Endothelial cell of umbilical vein (primary cell): ENCODE results near the gene WRAP73. TPM values are rescaled to one million over a fixed set of nuclear protein-coding genes. Genes with fewer than 3 reads are reported as not detected.

Source experiments
- BruUV-seq: library from RNA; stranded (reverse); fragments of 400-500 nt; replicated peaks from 2 replicates; lab custom pipeline; 2021; lab: Mats Ljungman, UMichigan
- CTCF ChIA-PET: fragments of 300-600, 350-600 bp; sonication (Branson Sonifier 250); formaldehyde crosslinking; loops from one replicate; lab custom pipeline; 2021; ENCODE audit warnings: antibody characterized with exemption, inconsistent platforms; lab: Charles Lee
- POLR2A ChIA-PET: fragments of 300-600, 350-600 bp; sonication (Branson Sonifier 250); formaldehyde crosslinking; loops from one replicate; lab custom pipeline; 2021; ENCODE audit warnings: antibody characterized with exemption, inconsistent platforms; lab: Charles Lee
- DNase-seq: peaks from one replicate; pipeline ENCODE4 v3.0.0-alpha.2; 2011; ENCODE audit warnings: low read depth, low spot score
- FAIRE-seq: peaks from 2 replicates; lab custom pipeline; 2011; peaks lifted over from hg19 to GRCh38; lab: Jason Lieb, UNC
- H2AFZ ChIP-seq: 2 replicates; pipeline ENCODE4 v1.6.0; 2012; ENCODE audit warnings: low read depth, low read length, control low read depth, inconsistent platforms
- H3K27ac ChIP-seq: 2 replicates; pipeline ENCODE4 v1.5.1; 2011; ENCODE audit warnings: low read depth, mild to moderate bottlenecking, control low read depth, low read length, moderate library complexity; ENCODE audit not compliant: insufficient read depth
- H3K27me3 ChIP-seq, 2 experiments: 2 replicates each; pipeline versions ENCODE4 v1.6.0 to v1.6.1; 2011; ENCODE audit warnings: low read length in 2 of 2, mixed read lengths in 1 of 2; ENCODE audit not compliant: control insufficient read depth in 2 of 2, insufficient read depth in 2 of 2
- H3K36me3 ChIP-seq, 2 experiments: 2 replicates in 1 of 2; 3 replicates in 1 of 2; pipeline ENCODE4 v1.5.1; 2011; ENCODE audit warnings: low read length in 2 of 2, mild to moderate bottlenecking in 1 of 2, moderate library complexity in 1 of 2; ENCODE audit not compliant: control insufficient read depth in 2 of 2, insufficient read depth in 2 of 2; ENCODE audit errors: extremely low read depth in 1 of 2
- H3K4me1 ChIP-seq: 3 replicates; pipeline ENCODE4 v1.5.1; 2011; ENCODE audit warnings: mild to moderate bottlenecking, low read length; ENCODE audit not compliant: control insufficient read depth, insufficient read depth; ENCODE audit errors: extremely low read depth
- H3K4me2 ChIP-seq: 2 replicates; pipeline ENCODE4 v1.6.1; 2011; ENCODE audit warnings: low read length, control low read depth, mixed read lengths; ENCODE audit not compliant: insufficient read depth
- H3K4me3 ChIP-seq, 3 experiments: fragments of 200-600 bp in 1 of 3; sonication (generic), shearing (Covaris generic) in 1 of 3; replicated peaks in 1 of 3; 2 replicates each; pipeline ENCODE4 v1.5.1; 2011 to 2016; ENCODE audit warnings: control low read depth in 3 of 3, low read length in 3 of 3, mild to moderate bottlenecking in 2 of 3, inconsistent platforms in 1 of 3, low read depth in 1 of 3, moderate library complexity in 1 of 3; ENCODE audit not compliant: insufficient read depth in 1 of 3
- H3K79me2 ChIP-seq: 2 replicates; pipeline ENCODE4 v1.6.0; 2012; ENCODE audit warnings: low read length, inconsistent platforms; ENCODE audit not compliant: control insufficient read depth, insufficient read depth
- H3K9ac ChIP-seq: replicated peaks from 2 replicates; pipeline ENCODE3; 2011; ENCODE audit warnings: low read length, control low read depth; ENCODE audit not compliant: insufficient read depth; ENCODE audit errors: extremely low read depth
- H3K9me1 ChIP-seq: replicated peaks from 3 replicates; pipeline ENCODE4 v1.6.0; 2011; ENCODE audit warnings: mild to moderate bottlenecking, low read length; ENCODE audit not compliant: control insufficient read depth, insufficient read depth; ENCODE audit errors: extremely low read depth
- H3K9me3 ChIP-seq: replicated peaks from 2 replicates; pipeline ENCODE4 v1.5.1; 2012; ENCODE audit warnings: low read length, inconsistent platforms; ENCODE audit not compliant: control insufficient read depth, insufficient read depth
- H4K20me1 ChIP-seq: replicated peaks from 2 replicates; pipeline ENCODE3; 2011; ENCODE audit warnings: mild to moderate bottlenecking, low read length; ENCODE audit not compliant: control insufficient read depth, insufficient read depth; ENCODE audit errors: extremely low read depth
- CTCF ChIP-seq, 2 donors: IDR thresholded peaks; 1 replicate in 1 of 2; 2 replicates in 1 of 2; pipeline ENCODE4 v1.5.1; 2011; ENCODE audit warnings: low read length in 2 of 2, mild to moderate bottlenecking in 2 of 2, moderate library complexity in 2 of 2, control low read depth in 1 of 2, inconsistent platforms in 1 of 2, low read depth in 1 of 2; ENCODE audit not compliant: insufficient read depth in 1 of 2; ENCODE audit errors: extremely low read depth in 1 of 2
- EZH2 ChIP-seq: IDR thresholded peaks from 2 replicates; pipeline ENCODE4 v1.6.1; 2012; ENCODE audit warnings: borderline replicate concordance, low read depth, mild to moderate bottlenecking, moderate library complexity, low read length, inconsistent platforms; ENCODE audit not compliant: severe bottlenecking
- FOS ChIP-seq: IDR thresholded peaks from 2 replicates; pipeline ENCODE4 v1.6.1; 2011; ENCODE audit warnings: mild to moderate bottlenecking, low read length, moderate library complexity, borderline replicate concordance; ENCODE audit not compliant: insufficient read depth
- GATA2 ChIP-seq: IDR thresholded peaks from 2 replicates; pipeline ENCODE4 v1.7.0; 2011; ENCODE audit warnings: low read depth, mild to moderate bottlenecking, moderate library complexity, mixed read lengths, low read length; ENCODE audit not compliant: insufficient read length, insufficient read depth
- JUN ChIP-seq: IDR thresholded peaks from 2 replicates; pipeline ENCODE4 v1.6.1; 2011; ENCODE audit warnings: borderline replicate concordance, low read depth; ENCODE audit not compliant: insufficient read length, insufficient read depth
- MAX ChIP-seq: IDR thresholded peaks from 2 replicates; pipeline ENCODE4 v1.6.1; 2011; ENCODE audit not compliant: insufficient read depth, insufficient read length
- MYC ChIP-seq: IDR thresholded peaks from one replicate; pipeline ENCODE4 v1.6.1; 2011; ENCODE audit warnings: mild to moderate bottlenecking, low read depth, low read length
- POLR2A ChIP-seq: IDR thresholded peaks from 2 replicates; pipeline ENCODE4 v1.6.1; 2012; ENCODE audit warnings: low read depth, mild to moderate bottlenecking, control low read depth, low read length
- POLR2AphosphoS5 ChIP-seq: IDR thresholded peaks from 2 replicates; pipeline ENCODE4 v1.6.1; 2012; ENCODE audit warnings: low read depth, mild to moderate bottlenecking, control low read depth, low read length, moderate library complexity; ENCODE audit not compliant: insufficient read depth
- dilution Hi-C: fragments of 300-500 bp; cut with MboI; formaldehyde crosslinking; loops from one replicate; pipeline ENCODE4 v1.15.0; 2019; ENCODE audit warnings: low sequenced_read_pairs; ENCODE audit not compliant: extremely low pct_ligation_motif_present
- intact Hi-C: fragments of 100-400 bp; cut with micrococcal nuclease; formaldehyde crosslinking; loops from one replicate; pipeline ENCODE4 v1.10.0; 2022
- polyA plus RNA-seq, 4 experiments: library from polyadenylated mRNA; depleted of rRNA in 3 of 4; stranded (reverse) in 3 of 4; unstranded in 1 of 4; fragments of >200 nt; gene quantifications; 2 replicates each; pipeline versions ENCODE4 v1.2.1 to v1.2.3, GENCODE V29; 2011 to 2012; ENCODE audit warnings: missing spikeins in 1 of 4
- total RNA-seq: library from RNA; stranded (reverse); gene quantifications from 2 replicates; pipeline ENCODE4 v1.2.3, GENCODE V29; 2021

WRAP73 gene
- total and polyA plus RNA-seq, 2 donors (not counting 3 experiments of a cell fraction or from before 2014, with no cell fraction given) = 23.0 to 50.7 TPM

- no peaks in the 10 kb centered on the region for H4K20me1 ChIP-seq
- intact Hi-C loops (no loop called here), dilution Hi-C loops (no loop called here)
- H3K9me1 ChIP-seq = no peaks in the 10 kb centered on the region
- ChIA-PET POLR2A (no interaction called here), CTCF (interaction anchor here (1.0 to 1.7 kb wide), 2 partner anchors 13 to 17 kb away, joined by 3 to 7 read pairs; no protein-coding TSS in a partner anchor)
- H3K9ac ChIP-seq = no peak overlapping the region
- no peak overlapping the region for H3K27ac ChIP-seq
- H3K4me3 ChIP-seq = no peak overlapping the region
- no TSS peak for BruUV-seq
- no peak overlapping the region for H3K4me2 ChIP-seq
- no peak overlapping the region for H2AFZ ChIP-seq
- no peaks in the 10 kb centered on the region for H3K9me3 ChIP-seq
- no peak for TF ChIP-seq EZH2
- no peaks in the 10 kb centered on the region for H3K79me2 ChIP-seq
- H3K4me1 ChIP-seq = peaks cover 3% of the 10 kb centered on the region
- FAIRE-seq = no peak
- H3K27me3 ChIP-seq = no peaks in the 10 kb centered on the region
- H3K36me3 ChIP-seq = no peaks in the 10 kb centered on the region
- no peak for DNase-seq
Observed at GRCh38 chr1:3601743-3602142, 48.2 kb downstream of the WRAP73 start.

GRCh38 chr1:3600354-3600753 lies 49.5 kb downstream of the WRAP73 start:
- H3K4me1 ChIP-seq = peaks cover 3% of the 10 kb centered on the region
- no peaks in the 10 kb centered on the region for H3K27me3 ChIP-seq
- H3K4me2 ChIP-seq = no peak overlapping the region
- no peak overlapping the region for H3K9ac ChIP-seq
- H3K9me1 ChIP-seq = no peaks in the 10 kb centered on the region
- TF ChIP-seq CTCF (IDR thresholded peaks at IDR 0.05; ENCODE audit: extremely low read depth in 1 of 2, insufficient read depth in 1 of 2, low read depth in 1 of 2, low read length in 2 of 2) (no peak), POLR2AphosphoS5 (no peak), JUN (no peak), MAX (no peak), GATA2 (no peak), POLR2A (no peak), FOS (no peak), MYC (no peak), EZH2 (no peak)
- no peak overlapping the region for H2AFZ ChIP-seq
- H3K4me3 ChIP-seq = no peak overlapping the region
- no peaks in the 10 kb centered on the region for H3K36me3 ChIP-seq
- dilution Hi-C loops (no loop called here), intact Hi-C loops (no loop called here)
- FAIRE-seq (no peak), DNase-seq (no peak)
- H4K20me1 ChIP-seq = no peaks in the 10 kb centered on the region
- H3K27ac ChIP-seq = no peak overlapping the region
- no peaks in the 10 kb centered on the region for H3K9me3 ChIP-seq
- ChIA-PET CTCF (interaction anchor here (0.8 to 4.0 kb wide), 4 partner anchors 9 to 19 kb away, joined by 3 to 17 read pairs (median 3); no protein-coding TSS in a partner anchor), POLR2A (no interaction called here)
- no peaks in the 10 kb centered on the region for H3K79me2 ChIP-seq
- BruUV-seq = no TSS peak
